CD14-positive monocyte (primary cell): ENCODE results near the gene CCDC85C. TPM values are rescaled to one million over a fixed set of nuclear protein-coding genes. Genes with fewer than 3 reads are reported as not detected.

Experiments
- DNase-seq, 3 donors: peaks; one replicate each; pipeline ENCODE4 v3.0.0-alpha.2; 2011 to 2022
- H2AFZ ChIP-seq: 2 replicates; pipeline ENCODE4 v1.6.0; 2012; ENCODE audit warnings: mild to moderate bottlenecking, low read depth, low read length, inconsistent platforms; ENCODE audit not compliant: insufficient read depth, poor library complexity, severe bottlenecking
- H3K27ac ChIP-seq, 2 donors: 1 replicate in 1 of 2; 2 replicates in 1 of 2; pipeline ENCODE4 v1.5.1; 2012 to 2013; ENCODE audit warnings: low read length in 2 of 2, control low read depth in 1 of 2, inconsistent platforms in 1 of 2, low read depth in 1 of 2, mild to moderate bottlenecking in 1 of 2
- H3K27me3 ChIP-seq, 2 donors: one replicate each; pipeline versions ENCODE4 v1.6.0 to v1.6.1; 2011 to 2013; ENCODE audit warnings: low read length in 2 of 2; ENCODE audit not compliant: control insufficient read depth in 2 of 2, insufficient read depth in 2 of 2
- H3K36me3 ChIP-seq, 2 donors: replicated peaks in 1 of 2; 1 replicate in 1 of 2; 2 replicates in 1 of 2; pipeline versions ENCODE4 v1.5.1 to v1.6.1; 2012 to 2013; ENCODE audit warnings: low read length in 2 of 2, control low read depth in 1 of 2, inconsistent platforms in 1 of 2, mild to moderate bottlenecking in 1 of 2; ENCODE audit not compliant: insufficient read depth in 2 of 2, control insufficient read depth in 1 of 2
- H3K4me1 ChIP-seq, 2 donors: 1 replicate in 1 of 2; 2 replicates in 1 of 2; pipeline versions ENCODE4 v1.5.1 to v1.6.1; 2012 to 2013; ENCODE audit warnings: low read length in 2 of 2, control low read depth in 1 of 2, inconsistent platforms in 1 of 2, mild to moderate bottlenecking in 1 of 2, moderate library complexity in 1 of 2; ENCODE audit not compliant: insufficient read depth in 2 of 2, control insufficient read depth in 1 of 2
- H3K4me2 ChIP-seq: replicated peaks from 2 replicates; pipeline ENCODE3; 2012; ENCODE audit warnings: low read length, moderate library complexity, mild to moderate bottlenecking; ENCODE audit not compliant: poor library complexity, severe bottlenecking; ENCODE audit errors: extremely low read depth
- H3K4me3 ChIP-seq, 3 experiments: fragments of 200-600 bp in 1 of 3; sonication (generic) in 1 of 3; replicated peaks in 1 of 3; 1 replicate in 2 of 3; 2 replicates in 1 of 3; pipeline ENCODE4 v1.5.1; 2011 to 2013; ENCODE audit warnings: low read length in 3 of 3, mild to moderate bottlenecking in 3 of 3, control low read depth in 2 of 3, low read depth in 2 of 3, inconsistent platforms in 1 of 3, moderate library complexity in 1 of 3
- H3K79me2 ChIP-seq: 2 replicates; pipeline ENCODE4 v1.6.0; 2012; ENCODE audit warnings: mild to moderate bottlenecking, control low read depth, inconsistent platforms, low read length, moderate library complexity; ENCODE audit not compliant: insufficient read depth
- H3K9ac ChIP-seq: 2 replicates; pipeline ENCODE4 v1.6.0; 2017; ENCODE audit warnings: low read length, mild to moderate bottlenecking; ENCODE audit not compliant: insufficient read depth, poor library complexity, severe bottlenecking
- H3K9me3 ChIP-seq, 2 donors: replicated peaks in 1 of 2; 1 replicate in 1 of 2; 2 replicates in 1 of 2; pipeline versions ENCODE4 v1.5.1 to v1.6.1; 2012 to 2013; ENCODE audit warnings: low read length in 2 of 2, control low read depth in 1 of 2; ENCODE audit not compliant: control insufficient read depth in 1 of 2, insufficient read depth in 1 of 2
- H4K20me1 ChIP-seq: 2 replicates; pipeline ENCODE4 v1.6.0; 2012; ENCODE audit warnings: mild to moderate bottlenecking, low read length, control low read depth, moderate library complexity; ENCODE audit not compliant: insufficient read depth
- H3K27ac Mint-ChIP-seq, 7 donors: one replicate each; pipeline ENCODE4 v1.8.0; 2020; ENCODE audit warnings: mild to moderate bottlenecking in 7 of 7, mixed read lengths in 7 of 7, moderate library complexity in 6 of 7, inconsistent platforms in 2 of 7
- H3K27me3 Mint-ChIP-seq, 3 donors: one replicate each; pipeline ENCODE4 v1.8.0; 2021 to 2022; ENCODE audit warnings: low read depth in 3 of 3, mild to moderate bottlenecking in 3 of 3, mixed read lengths in 3 of 3, moderate library complexity in 3 of 3, inconsistent platforms in 1 of 3
- H3K36me3 Mint-ChIP-seq, 2 donors: one replicate each; pipeline ENCODE4 v1.8.0; 2020; ENCODE audit warnings: mixed read lengths in 2 of 2, inconsistent platforms in 1 of 2, mild to moderate bottlenecking in 1 of 2
- H3K4me1 Mint-ChIP-seq: one replicate; pipeline ENCODE4 v1.8.0; 2020; ENCODE audit warnings: mild to moderate bottlenecking, mixed read lengths
- H3K4me3 Mint-ChIP-seq, 2 donors: one replicate each; pipeline ENCODE4 v1.8.0; 2020; ENCODE audit warnings: mild to moderate bottlenecking in 2 of 2, mixed read lengths in 2 of 2, moderate library complexity in 1 of 2
- H3K9me3 Mint-ChIP-seq, 7 donors: one replicate each; pipeline ENCODE4 v1.8.0; 2020 to 2022; ENCODE audit warnings: mixed read lengths in 7 of 7, mild to moderate bottlenecking in 6 of 7, moderate library complexity in 6 of 7, inconsistent platforms in 2 of 7
- WGBS: methylation state at CpG from one replicate; pipeline ENCODE4 v1.1.5; 2013; ENCODE audit warnings: missing lambda C conversion rate; ENCODE audit not compliant: insufficient coverage; 5-methylcytosine and 5-hydroxymethylcytosine counted together
- intact Hi-C, 2 donors: fragments of 100-400 bp; cut with micrococcal nuclease; formaldehyde crosslinking; loops; one replicate each; pipeline versions ENCODE4 v1.15.0 to v1.15.1; 2023
- polyA plus RNA-seq, 3 donors: library from polyadenylated mRNA; depleted of rRNA in 1 of 3; unstranded in 2 of 3; stranded (reverse) in 1 of 3; fragments of 300-500 nt in 2 of 3; fragments of >200 nt in 1 of 3; fragmentation: Illumina TruSeq in 2 of 3; gene quantifications; 1 replicate in 2 of 3; 2 replicates in 1 of 3; pipeline ENCODE4 v1.2.3, GENCODE V29; 2012 to 2021
- TF ChIP-seq, protein P1 (sequence below): fragments of 200-600 bp; IDR thresholded peaks from one replicate; pipeline ENCODE4 v1.8.0; 2022; ENCODE audit warnings: antibody characterized with exemption, mild to moderate bottlenecking

The CCDC85C gene
- polyA plus RNA-seq, 3 donors: under 0.01 to 0.03 TPM; not detected in 1

GRCh38 chr14:99602054-99602787 is 1.8 kb downstream of the CCDC85C start:
- Histone ChIP-seq H3K4me2 (no peak overlapping the region), H3K4me3 (no peak overlapping the region), H3K27me3 (peaks cover 18 to 53% of the 10 kb centered on the region in 2 donors), H3K27ac (no peak overlapping the region), H3K4me1 (peaks cover 5 to 12% of the 10 kb centered on the region in 2 donors), H3K36me3 (no peaks in the 10 kb centered on the region), H3K9me3 (no peaks in the 10 kb centered on the region), H3K79me2 (no peaks in the 10 kb centered on the region), H3K9ac (no peak overlapping the region), H4K20me1 (no peaks in the 10 kb centered on the region), H2AFZ (no peak overlapping the region)
- H3K27ac Mint-ChIP-seq: no peak overlapping the region
- WGBS: 66% methylated on average over 16 of the region's 18 CpGs
- intact Hi-C loops: no loop called here
- H3K4me3 Mint-ChIP-seq: peak overlapping the region in 1 of 2 donors; percentile 75
- peaks cover 0 to 9% (median 2%) of the 10 kb centered on the region in 7 donors for H3K9me3 Mint-ChIP-seq
- TF ChIP-seq, protein P1, sequence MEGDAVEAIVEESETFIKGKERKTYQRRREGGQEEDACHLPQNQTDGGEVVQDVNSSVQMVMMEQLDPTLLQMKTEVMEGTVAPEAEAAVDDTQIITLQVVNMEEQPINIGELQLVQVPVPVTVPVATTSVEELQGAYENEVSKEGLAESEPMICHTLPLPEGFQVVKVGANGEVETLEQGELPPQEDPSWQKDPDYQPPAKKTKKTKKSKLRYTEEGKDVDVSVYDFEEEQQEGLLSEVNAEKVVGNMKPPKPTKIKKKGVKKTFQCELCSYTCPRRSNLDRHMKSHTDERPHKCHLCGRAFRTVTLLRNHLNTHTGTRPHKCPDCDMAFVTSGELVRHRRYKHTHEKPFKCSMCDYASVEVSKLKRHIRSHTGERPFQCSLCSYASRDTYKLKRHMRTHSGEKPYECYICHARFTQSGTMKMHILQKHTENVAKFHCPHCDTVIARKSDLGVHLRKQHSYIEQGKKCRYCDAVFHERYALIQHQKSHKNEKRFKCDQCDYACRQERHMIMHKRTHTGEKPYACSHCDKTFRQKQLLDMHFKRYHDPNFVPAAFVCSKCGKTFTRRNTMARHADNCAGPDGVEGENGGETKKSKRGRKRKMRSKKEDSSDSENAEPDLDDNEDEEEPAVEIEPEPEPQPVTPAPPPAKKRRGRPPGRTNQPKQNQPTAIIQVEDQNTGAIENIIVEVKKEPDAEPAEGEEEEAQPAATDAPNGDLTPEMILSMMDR: no peak
- peaks cover 44 to 66% (median 53%) of the 10 kb centered on the region in 3 donors for H3K27me3 Mint-ChIP-seq
- no peaks in the 10 kb centered on the region for H3K36me3 Mint-ChIP-seq
- H3K4me1 Mint-ChIP-seq: peaks cover 7% of the 10 kb centered on the region
- no peak for DNase-seq

- Histone ChIP-seq H3K4me1 (peaks cover 5 to 12% of the 10 kb centered on the region in 2 donors), H3K9me3 (no peaks in the 10 kb centered on the region), H3K27me3 (peaks cover 18 to 47% of the 10 kb centered on the region in 2 donors), H3K27ac (no peak overlapping the region), H3K36me3 (no peaks in the 10 kb centered on the region), H3K9ac (no peak overlapping the region), H2AFZ (no peak overlapping the region), H4K20me1 (no peaks in the 10 kb centered on the region), H3K4me2 (no peak overlapping the region), H3K4me3 (no peak overlapping the region), H3K79me2 (no peaks in the 10 kb centered on the region)
- H3K36me3 Mint-ChIP-seq: no peaks in the 10 kb centered on the region
- no peak for DNase-seq
- H3K9me3 Mint-ChIP-seq: peaks cover 0 to 9% (median 2%) of the 10 kb centered on the region in 7 donors
- H3K27ac Mint-ChIP-seq: no peak overlapping the region
- intact Hi-C loops: no loop called here
- H3K4me1 Mint-ChIP-seq: peaks cover 7% of the 10 kb centered on the region
- 93% methylated on average over 6 of the region's 8 CpGs for WGBS
- TF ChIP-seq, protein P1: no peak
- peaks cover 40 to 57% (median 49%) of the 10 kb centered on the region in 3 donors for H3K27me3 Mint-ChIP-seq
- H3K4me3 Mint-ChIP-seq: peak overlapping the region in 1 of 2 donors; percentile 65
These were observed 2.6 kb downstream of the CCDC85C start for GRCh38 chr14:99601361-99601831.
